LNCAP (cell line): ENCODE measurements around the gene LENG9.

Experiments used
- CTCF ChIP-seq: fragments of 450-650 bp; IDR thresholded peaks from 2 replicates; pipeline ENCODE4 v1.5.1; 2017; ENCODE audit warnings: mild to moderate bottlenecking

LENG9 gene

GRCh38 chr19:54489341-54489740 lies 25.8 kb upstream of the LENG9 start:
- no peak for TF ChIP-seq CTCF

GRCh38 chr19:54485851-54486250 lies 22.3 kb upstream of the LENG9 start:
- TF ChIP-seq CTCF = no peak

GRCh38 chr19:54484451-54484850 lies 20.9 kb upstream of the LENG9 start:
- no peak for TF ChIP-seq CTCF

GRCh38 chr19:54482889-54483288 lies 19.3 kb upstream of the LENG9 start:
- TF ChIP-seq CTCF = no peak

GRCh38 chr19:54481326-54481930 lies 17.9 kb upstream of the LENG9 start:
- TF ChIP-seq CTCF = peak; percentile 72

- TF ChIP-seq CTCF = no peak
These were observed 16.5 kb upstream of the LENG9 start for GRCh38 chr19:54480051-54480450.

- peak; percentile 74 for TF ChIP-seq CTCF
These were observed 15.2 kb upstream of the LENG9 start for GRCh38 chr19:54478677-54479266.

GRCh38 chr19:54477650-54478049 lies 14.1 kb upstream of the LENG9 start:
- TF ChIP-seq CTCF = no peak
